K562 (cell line): ENCODE results near the gene ALDH1A2. TPM values are rescaled to one million over a fixed set of nuclear protein-coding genes. Genes with fewer than 3 reads are reported as not detected.

ENCODE experiments used
- GATA2 ChIP-seq: sonication (generic); formaldehyde crosslinking; IDR thresholded peaks from 2 replicates; pipeline ENCODE4 v1.4.0; 2020; ENCODE audit warnings: mild to moderate bottlenecking, missing genetic modification reagents
- MCM3 ChIP-seq: fragments of 450-650 bp; IDR thresholded peaks from 2 replicates; pipeline ENCODE4 v1.6.1; 2016
- MYNN ChIP-seq, 2 experiments: sonication (generic); formaldehyde crosslinking in 1 of 2; IDR thresholded peaks; 2 replicates each; pipeline versions ENCODE4 v1.5.0 to v1.6.1; 2016 to 2020; ENCODE audit warnings: antibody characterized with exemption in 1 of 2, missing genetic modification reagents in 1 of 2
- NELFE ChIP-seq: IDR thresholded peaks from 2 replicates; pipeline ENCODE4 v1.6.1; 2011; ENCODE audit warnings: mild to moderate bottlenecking; ENCODE audit not compliant: insufficient read depth, insufficient read length
- RBM25 ChIP-seq: fragments of 200-400 bp; formaldehyde crosslinking; IDR thresholded peaks from 2 replicates; pipeline ENCODE4 v1.6.1; 2018; ENCODE audit warnings: low read length, low read depth, moderate library complexity; ENCODE audit not compliant: severe bottlenecking
- ZNF133 ChIP-seq: fragments of 250-450 bp; sonication (Bioruptor Pico); IDR thresholded peaks from 2 replicates; pipeline ENCODE4 v1.4.0; 2020; ENCODE audit warnings: mild to moderate bottlenecking
- polyA plus RNA-seq, 8 experiments: library from polyadenylated mRNA; depleted of rRNA in 4 of 8; stranded (reverse) in 5 of 8; unstranded in 3 of 8; fragments of >200 nt; fragmentation: Nextera tagmentation in 2 of 8; fragmentation: Illumina TruSeq in 1 of 8; extraction: Ambion mirVana in 2 of 8; extraction: Trizol in 1 of 8; gene quantifications; 2 replicates each; pipeline versions ENCODE4 v1.2.1 to v1.2.3, GENCODE V29; 2011 to 2014; ENCODE audit warnings: inconsistent platforms in 1 of 8, missing spikeins in 1 of 8
- total RNA-seq, 7 experiments: library from RNA; depleted of rRNA in 6 of 7; stranded (reverse); fragments of >200 nt in 6 of 7; fragmentation: Illumina TruSeq in 2 of 7; extraction: Trizol in 2 of 7; gene quantifications; 2 replicates each; pipeline versions ENCODE4 v1.2.1 to v1.2.3, GENCODE V29; 2011 to 2021; ENCODE audit warnings: low replicate concordance in 1 of 7
- TF ChIP-seq, protein P1 (sequence below), 2 experiments: fragments of 450-650 bp in 1 of 2; sonication (generic) in 1 of 2; formaldehyde crosslinking in 1 of 2; IDR thresholded peaks in 1 of 2; conservative IDR thresholded peaks in 1 of 2; 2 replicates each; pipeline versions ENCODE4 v1.6.1 to v1.8.1; 2016 to 2023; ENCODE audit warnings: mild to moderate bottlenecking in 2 of 2, moderate library complexity in 2 of 2, inconsistent platforms in 1 of 2, missing genetic modification reagents in 1 of 2
- TF ChIP-seq, protein P2 (sequence below): fragments of 450-650 bp; IDR thresholded peaks from 2 replicates; pipeline ENCODE4 v1.6.1; 2016; ENCODE audit warnings: mild to moderate bottlenecking
- TF ChIP-seq, protein P3 (sequence below): fragments of 450-650 bp; formaldehyde crosslinking; IDR thresholded peaks from 2 replicates; pipeline ENCODE4 v1.4.0; 2022; ENCODE audit warnings: missing genetic modification characterization
- TF ChIP-seq, protein P4 (sequence below): conservative IDR thresholded peaks from 2 replicates; pipeline ENCODE4 v1.6.1; 2011; ENCODE audit warnings: low read depth, mild to moderate bottlenecking, low read length; ENCODE audit not compliant: control insufficient read depth
- TF ChIP-seq, protein P5 (sequence below): fragments of 200-800 bp; sonication (Bioruptor generic); IDR thresholded peaks from 2 replicates; pipeline ENCODE4 v1.6.1; 2017; ENCODE audit warnings: missing genetic modification characterization, missing compliant biosample characterization
- TF ChIP-seq, protein P6 (sequence below): fragments of 450-650 bp; formaldehyde crosslinking; IDR thresholded peaks from 2 replicates; pipeline ENCODE4 v1.4.0; 2020; ENCODE audit warnings: mild to moderate bottlenecking, mixed read lengths
- TF ChIP-seq, protein P7 (sequence below): fragments of 250-450 bp; sonication (Bioruptor Pico); IDR thresholded peaks from 2 replicates; pipeline ENCODE4 v1.8.0; 2021; ENCODE audit warnings: borderline replicate concordance, mild to moderate bottlenecking, moderate library complexity; ENCODE audit not compliant: poor library complexity, severe bottlenecking
- TF ChIP-seq, protein P8 (sequence below): fragments of 450-650 bp; IDR thresholded peaks from 2 replicates; pipeline ENCODE4 v1.7.0; 2016; ENCODE audit warnings: borderline replicate concordance

Gene ALDH1A2
- total and polyA plus RNA-seq, 9 of the 15 experiments (the other 6 are each of a cell fraction or from before 2014, with no cell fraction given): 115 to 393 (median 333) TPM

DNA sequence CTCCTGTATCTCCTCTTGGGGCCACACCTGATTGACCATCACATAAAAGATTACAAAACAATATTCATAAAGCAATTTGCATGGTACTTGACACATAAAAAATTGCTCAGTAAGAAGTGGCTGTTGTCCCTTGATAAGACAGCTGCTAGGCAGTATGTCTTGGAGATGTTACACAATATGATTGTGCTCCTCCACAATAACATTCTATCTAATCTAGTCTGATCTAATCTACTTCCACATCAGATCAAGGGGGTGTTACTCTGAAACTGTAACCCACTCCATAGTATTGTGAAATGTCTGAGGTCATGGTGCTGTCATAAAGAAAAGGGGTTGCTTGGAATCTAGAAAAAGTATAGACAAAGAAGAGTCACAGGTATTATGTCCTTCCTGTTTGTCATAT lies 49.3 kb upstream of the ALDH1A2 start (continued):
- TF ChIP-seq, protein P1, sequence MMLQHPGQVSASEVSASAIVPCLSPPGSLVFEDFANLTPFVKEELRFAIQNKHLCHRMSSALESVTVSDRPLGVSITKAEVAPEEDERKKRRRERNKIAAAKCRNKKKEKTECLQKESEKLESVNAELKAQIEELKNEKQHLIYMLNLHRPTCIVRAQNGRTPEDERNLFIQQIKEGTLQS (IDR thresholded peaks at IDR 0.05): peak; percentile 51; the same call in 1 of the 2 replicates
- TF ChIP-seq, protein P1 (CRISPR knock-in tag; conservative IDR thresholded peaks at IDR 0.05): no peak
- TF ChIP-seq NELFE (no peak), RBM25 (no peak), MCM3 (no peak), MYNN (IDR thresholded peaks at IDR 0.05) (no peak), MYNN (CRISPR knock-in tag; IDR thresholded peaks at IDR 0.05) (no peak), ZNF133 (CRISPR knock-in tag) (no peak), GATA2 (peak; percentile 81)
- TF ChIP-seq, protein P2, sequence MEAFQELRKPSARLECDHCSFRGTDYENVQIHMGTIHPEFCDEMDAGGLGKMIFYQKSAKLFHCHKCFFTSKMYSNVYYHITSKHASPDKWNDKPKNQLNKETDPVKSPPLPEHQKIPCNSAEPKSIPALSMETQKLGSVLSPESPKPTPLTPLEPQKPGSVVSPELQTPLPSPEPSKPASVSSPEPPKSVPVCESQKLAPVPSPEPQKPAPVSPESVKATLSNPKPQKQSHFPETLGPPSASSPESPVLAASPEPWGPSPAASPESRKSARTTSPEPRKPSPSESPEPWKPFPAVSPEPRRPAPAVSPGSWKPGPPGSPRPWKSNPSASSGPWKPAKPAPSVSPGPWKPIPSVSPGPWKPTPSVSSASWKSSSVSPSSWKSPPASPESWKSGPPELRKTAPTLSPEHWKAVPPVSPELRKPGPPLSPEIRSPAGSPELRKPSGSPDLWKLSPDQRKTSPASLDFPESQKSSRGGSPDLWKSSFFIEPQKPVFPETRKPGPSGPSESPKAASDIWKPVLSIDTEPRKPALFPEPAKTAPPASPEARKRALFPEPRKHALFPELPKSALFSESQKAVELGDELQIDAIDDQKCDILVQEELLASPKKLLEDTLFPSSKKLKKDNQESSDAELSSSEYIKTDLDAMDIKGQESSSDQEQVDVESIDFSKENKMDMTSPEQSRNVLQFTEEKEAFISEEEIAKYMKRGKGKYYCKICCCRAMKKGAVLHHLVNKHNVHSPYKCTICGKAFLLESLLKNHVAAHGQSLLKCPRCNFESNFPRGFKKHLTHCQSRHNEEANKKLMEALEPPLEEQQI: peak; percentile 34; the same call in 1 of the 2 replicates
- TF ChIP-seq, protein P3, sequence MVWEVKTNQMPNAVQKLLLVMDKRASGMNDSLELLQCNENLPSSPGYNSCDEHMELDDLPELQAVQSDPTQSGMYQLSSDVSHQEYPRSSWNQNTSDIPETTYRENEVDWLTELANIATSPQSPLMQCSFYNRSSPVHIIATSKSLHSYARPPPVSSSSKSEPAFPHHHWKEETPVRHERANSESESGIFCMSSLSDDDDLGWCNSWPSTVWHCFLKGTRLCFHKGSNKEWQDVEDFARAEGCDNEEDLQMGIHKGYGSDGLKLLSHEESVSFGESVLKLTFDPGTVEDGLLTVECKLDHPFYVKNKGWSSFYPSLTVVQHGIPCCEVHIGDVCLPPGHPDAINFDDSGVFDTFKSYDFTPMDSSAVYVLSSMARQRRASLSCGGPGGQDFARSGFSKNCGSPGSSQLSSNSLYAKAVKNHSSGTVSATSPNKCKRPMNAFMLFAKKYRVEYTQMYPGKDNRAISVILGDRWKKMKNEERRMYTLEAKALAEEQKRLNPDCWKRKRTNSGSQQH (CRISPR knock-in tag): no peak
- TF ChIP-seq, protein P4, sequence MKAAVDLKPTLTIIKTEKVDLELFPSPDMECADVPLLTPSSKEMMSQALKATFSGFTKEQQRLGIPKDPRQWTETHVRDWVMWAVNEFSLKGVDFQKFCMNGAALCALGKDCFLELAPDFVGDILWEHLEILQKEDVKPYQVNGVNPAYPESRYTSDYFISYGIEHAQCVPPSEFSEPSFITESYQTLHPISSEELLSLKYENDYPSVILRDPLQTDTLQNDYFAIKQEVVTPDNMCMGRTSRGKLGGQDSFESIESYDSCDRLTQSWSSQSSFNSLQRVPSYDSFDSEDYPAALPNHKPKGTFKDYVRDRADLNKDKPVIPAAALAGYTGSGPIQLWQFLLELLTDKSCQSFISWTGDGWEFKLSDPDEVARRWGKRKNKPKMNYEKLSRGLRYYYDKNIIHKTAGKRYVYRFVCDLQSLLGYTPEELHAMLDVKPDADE: no peak
- TF ChIP-seq, protein P5, sequence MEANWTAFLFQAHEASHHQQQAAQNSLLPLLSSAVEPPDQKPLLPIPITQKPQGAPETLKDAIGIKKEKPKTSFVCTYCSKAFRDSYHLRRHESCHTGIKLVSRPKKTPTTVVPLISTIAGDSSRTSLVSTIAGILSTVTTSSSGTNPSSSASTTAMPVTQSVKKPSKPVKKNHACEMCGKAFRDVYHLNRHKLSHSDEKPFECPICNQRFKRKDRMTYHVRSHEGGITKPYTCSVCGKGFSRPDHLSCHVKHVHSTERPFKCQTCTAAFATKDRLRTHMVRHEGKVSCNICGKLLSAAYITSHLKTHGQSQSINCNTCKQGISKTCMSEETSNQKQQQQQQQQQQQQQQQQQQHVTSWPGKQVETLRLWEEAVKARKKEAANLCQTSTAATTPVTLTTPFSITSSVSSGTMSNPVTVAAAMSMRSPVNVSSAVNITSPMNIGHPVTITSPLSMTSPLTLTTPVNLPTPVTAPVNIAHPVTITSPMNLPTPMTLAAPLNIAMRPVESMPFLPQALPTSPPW (CRISPR knock-in tag): peak; percentile 75; the same call in 1 of the 2 replicates
- TF ChIP-seq, protein P6, sequence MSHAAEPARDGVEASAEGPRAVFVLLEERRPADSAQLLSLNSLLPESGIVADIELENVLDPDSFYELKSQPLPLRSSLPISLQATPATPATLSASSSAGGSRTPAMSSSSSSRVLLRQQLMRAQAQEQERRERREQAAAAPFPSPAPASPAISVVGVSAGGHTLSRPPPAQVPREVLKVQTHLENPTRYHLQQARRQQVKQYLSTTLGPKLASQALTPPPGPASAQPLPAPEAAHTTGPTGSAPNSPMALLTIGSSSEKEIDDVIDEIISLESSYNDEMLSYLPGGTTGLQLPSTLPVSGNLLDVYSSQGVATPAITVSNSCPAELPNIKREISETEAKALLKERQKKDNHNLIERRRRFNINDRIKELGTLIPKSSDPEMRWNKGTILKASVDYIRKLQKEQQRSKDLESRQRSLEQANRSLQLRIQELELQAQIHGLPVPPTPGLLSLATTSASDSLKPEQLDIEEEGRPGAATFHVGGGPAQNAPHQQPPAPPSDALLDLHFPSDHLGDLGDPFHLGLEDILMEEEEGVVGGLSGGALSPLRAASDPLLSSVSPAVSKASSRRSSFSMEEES (CRISPR knock-in tag): no peak
- TF ChIP-seq, protein P7, sequence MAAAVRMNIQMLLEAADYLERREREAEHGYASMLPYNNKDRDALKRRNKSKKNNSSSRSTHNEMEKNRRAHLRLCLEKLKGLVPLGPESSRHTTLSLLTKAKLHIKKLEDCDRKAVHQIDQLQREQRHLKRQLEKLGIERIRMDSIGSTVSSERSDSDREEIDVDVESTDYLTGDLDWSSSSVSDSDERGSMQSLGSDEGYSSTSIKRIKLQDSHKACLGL (CRISPR knock-in tag): no peak
- TF ChIP-seq, protein P8, sequence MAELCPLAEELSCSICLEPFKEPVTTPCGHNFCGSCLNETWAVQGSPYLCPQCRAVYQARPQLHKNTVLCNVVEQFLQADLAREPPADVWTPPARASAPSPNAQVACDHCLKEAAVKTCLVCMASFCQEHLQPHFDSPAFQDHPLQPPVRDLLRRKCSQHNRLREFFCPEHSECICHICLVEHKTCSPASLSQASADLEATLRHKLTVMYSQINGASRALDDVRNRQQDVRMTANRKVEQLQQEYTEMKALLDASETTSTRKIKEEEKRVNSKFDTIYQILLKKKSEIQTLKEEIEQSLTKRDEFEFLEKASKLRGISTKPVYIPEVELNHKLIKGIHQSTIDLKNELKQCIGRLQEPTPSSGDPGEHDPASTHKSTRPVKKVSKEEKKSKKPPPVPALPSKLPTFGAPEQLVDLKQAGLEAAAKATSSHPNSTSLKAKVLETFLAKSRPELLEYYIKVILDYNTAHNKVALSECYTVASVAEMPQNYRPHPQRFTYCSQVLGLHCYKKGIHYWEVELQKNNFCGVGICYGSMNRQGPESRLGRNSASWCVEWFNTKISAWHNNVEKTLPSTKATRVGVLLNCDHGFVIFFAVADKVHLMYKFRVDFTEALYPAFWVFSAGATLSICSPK: no peak
